Endothelial cell (in vitro differentiated cells): Measurements from ENCODE around the gene SMIM20. TPM values are rescaled to one million over a fixed set of nuclear protein-coding genes. Genes with fewer than 3 reads are reported as not detected.

Experiments used
- DNase-seq: peaks from one replicate; pipeline ENCODE4 v3.0.0; 2021; ENCODE audit warnings: low spot score
- H3K27ac Mint-ChIP-seq: one replicate; pipeline ENCODE4 v1.8.0; 2021; ENCODE audit warnings: mixed read lengths, inconsistent platforms; ENCODE audit not compliant: unreplicated experiment
- H3K27me3 Mint-ChIP-seq: one replicate; pipeline ENCODE4 v1.8.0; 2021; ENCODE audit warnings: mild to moderate bottlenecking, moderate library complexity, mixed read lengths, inconsistent platforms; ENCODE audit not compliant: unreplicated experiment
- H3K36me3 Mint-ChIP-seq: one replicate; pipeline ENCODE4 v1.8.0; 2021; ENCODE audit warnings: mild to moderate bottlenecking, low read depth, mixed read lengths, inconsistent platforms; ENCODE audit not compliant: unreplicated experiment
- H3K4me1 Mint-ChIP-seq: one replicate; pipeline ENCODE4 v1.8.0; 2021; ENCODE audit warnings: mild to moderate bottlenecking, mixed read lengths, inconsistent platforms; ENCODE audit not compliant: unreplicated experiment
- H3K4me3 Mint-ChIP-seq: one replicate; pipeline ENCODE4 v1.8.0; 2021; ENCODE audit warnings: mild to moderate bottlenecking, mixed read lengths, inconsistent platforms; ENCODE audit not compliant: unreplicated experiment
- H3K9me3 Mint-ChIP-seq: one replicate; pipeline ENCODE4 v1.8.0; 2021; ENCODE audit warnings: mixed read lengths, inconsistent platforms; ENCODE audit not compliant: unreplicated experiment
- total RNA-seq: library from RNA; stranded (reverse); fragmentation: NEBNext Ultra II Directional; extraction: Animal tissue kit (Norgen Biotek cat#: 25700); gene quantifications from one replicate; pipeline ENCODE4 v1.2.1, GENCODE V29; 2021; ENCODE audit not compliant: unreplicated experiment
- TF ChIP-seq, protein P1 (sequence below): fragments of 200-600 bp; sonication (generic); IDR thresholded peaks from one replicate; pipeline ENCODE4 v1.5.0; 2021; ENCODE audit warnings: antibody characterized with exemption; ENCODE audit not compliant: unreplicated experiment

Gene SMIM20
- total RNA-seq, 1 donor from 2014 or later: 22.5 TPM

DNA sequence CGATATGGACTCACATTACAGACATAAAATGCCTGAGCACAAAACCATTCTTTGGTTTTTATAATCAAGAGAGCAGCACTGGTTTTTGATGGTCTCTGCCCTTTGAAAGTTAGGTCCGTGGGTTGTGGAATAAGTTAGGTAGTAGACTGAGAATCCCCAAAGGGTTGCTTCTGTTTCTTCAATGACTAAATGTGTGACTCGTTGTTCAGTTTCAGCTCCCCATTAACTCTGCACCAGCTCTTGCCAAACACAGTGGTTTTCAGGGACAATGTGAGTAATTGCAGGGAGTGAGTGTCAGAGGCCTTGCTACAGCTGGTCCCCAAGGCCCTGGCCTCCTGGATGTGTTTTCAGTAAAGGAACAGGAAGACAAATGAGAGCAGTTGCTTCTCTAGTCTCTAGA, 24.8 kb downstream of the SMIM20 start:
- Mint-ChIP-seq H3K27ac (no peak overlapping the region), H3K36me3 (no peaks in the 10 kb centered on the region), H3K4me3 (no peak overlapping the region), H3K27me3 (no peaks in the 10 kb centered on the region), H3K9me3 (no peaks in the 10 kb centered on the region), H3K4me1 (peaks cover 3% of the 10 kb centered on the region)
- DNase-seq: no peak
- TF ChIP-seq, protein P1, sequence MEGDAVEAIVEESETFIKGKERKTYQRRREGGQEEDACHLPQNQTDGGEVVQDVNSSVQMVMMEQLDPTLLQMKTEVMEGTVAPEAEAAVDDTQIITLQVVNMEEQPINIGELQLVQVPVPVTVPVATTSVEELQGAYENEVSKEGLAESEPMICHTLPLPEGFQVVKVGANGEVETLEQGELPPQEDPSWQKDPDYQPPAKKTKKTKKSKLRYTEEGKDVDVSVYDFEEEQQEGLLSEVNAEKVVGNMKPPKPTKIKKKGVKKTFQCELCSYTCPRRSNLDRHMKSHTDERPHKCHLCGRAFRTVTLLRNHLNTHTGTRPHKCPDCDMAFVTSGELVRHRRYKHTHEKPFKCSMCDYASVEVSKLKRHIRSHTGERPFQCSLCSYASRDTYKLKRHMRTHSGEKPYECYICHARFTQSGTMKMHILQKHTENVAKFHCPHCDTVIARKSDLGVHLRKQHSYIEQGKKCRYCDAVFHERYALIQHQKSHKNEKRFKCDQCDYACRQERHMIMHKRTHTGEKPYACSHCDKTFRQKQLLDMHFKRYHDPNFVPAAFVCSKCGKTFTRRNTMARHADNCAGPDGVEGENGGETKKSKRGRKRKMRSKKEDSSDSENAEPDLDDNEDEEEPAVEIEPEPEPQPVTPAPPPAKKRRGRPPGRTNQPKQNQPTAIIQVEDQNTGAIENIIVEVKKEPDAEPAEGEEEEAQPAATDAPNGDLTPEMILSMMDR: no peak

GRCh38 chr4:25939330-25939729, 25.3 kb downstream of the SMIM20 start:
- DNase-seq: no peak
- Mint-ChIP-seq H3K4me1 (peaks cover 3% of the 10 kb centered on the region), H3K27ac (no peak overlapping the region)

GRCh38 chr4:25941457-25942221, 27.6 kb downstream of the SMIM20 start:
- Mint-ChIP-seq H3K4me3 (no peak overlapping the region), H3K27me3 (no peaks in the 10 kb centered on the region), H3K9me3 (no peaks in the 10 kb centered on the region), H3K27ac (no peak overlapping the region), H3K36me3 (no peaks in the 10 kb centered on the region), H3K4me1 (peaks cover 3% of the 10 kb centered on the region)
- DNase-seq: no peak
- TF ChIP-seq, protein P1: no peak

More at GRCh38 chr4:25939330-25939729, 25.3 kb downstream of the SMIM20 start:
- TF ChIP-seq, protein P1: no peak
- no peak overlapping the region for H3K4me3 Mint-ChIP-seq
- H3K9me3 Mint-ChIP-seq: no peaks in the 10 kb centered on the region
- H3K27me3 Mint-ChIP-seq: no peaks in the 10 kb centered on the region
- no peaks in the 10 kb centered on the region for H3K36me3 Mint-ChIP-seq

DNA sequence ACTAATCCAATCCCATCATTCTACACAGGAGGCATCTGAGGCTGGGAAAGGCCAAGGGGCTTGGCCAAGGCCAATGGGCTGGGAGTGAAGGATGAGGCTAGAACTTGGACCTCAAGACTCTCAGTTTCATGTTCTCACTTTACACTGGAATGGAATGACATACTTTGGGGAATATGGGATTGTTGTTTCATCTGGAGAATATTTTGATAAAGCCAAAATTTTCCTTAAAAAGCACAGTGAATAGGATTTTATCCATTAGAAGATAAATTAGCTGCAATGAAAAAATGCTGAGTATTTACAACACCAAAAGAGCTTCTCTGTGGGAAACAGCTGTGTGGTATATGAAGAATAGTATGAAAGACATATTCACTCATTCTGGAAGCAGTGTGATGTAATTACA, 29.3 kb downstream of the SMIM20 start:
- no peak for DNase-seq
- Mint-ChIP-seq H3K36me3 (no peaks in the 10 kb centered on the region), H3K9me3 (no peaks in the 10 kb centered on the region), H3K27ac (no peak overlapping the region), H3K4me3 (no peak overlapping the region), H3K4me1 (peaks cover 3% of the 10 kb centered on the region), H3K27me3 (no peaks in the 10 kb centered on the region)
- TF ChIP-seq, protein P1: no peak

DNA sequence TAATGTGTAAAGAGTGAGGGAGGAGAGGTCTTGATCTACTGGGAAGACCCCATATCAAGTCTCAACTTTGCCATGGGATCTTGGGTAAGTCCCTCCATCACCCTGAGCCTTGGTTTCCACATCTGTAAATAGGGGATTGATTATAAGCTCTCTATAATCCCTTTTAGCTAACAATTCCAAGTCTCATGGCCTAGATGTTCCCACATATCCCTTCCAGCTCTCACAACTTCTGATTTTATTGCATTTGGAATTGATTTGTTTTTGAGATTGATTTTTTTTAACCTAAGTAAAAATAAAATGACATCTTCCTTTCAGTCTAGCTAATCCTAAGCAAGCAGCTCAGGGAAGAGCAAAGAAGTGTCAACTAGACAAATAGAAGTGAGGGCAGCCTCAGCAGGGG, 29.8 kb downstream of the SMIM20 start:
- Mint-ChIP-seq H3K4me3 (no peak overlapping the region), H3K4me1 (peaks cover 3% of the 10 kb centered on the region), H3K36me3 (no peaks in the 10 kb centered on the region), H3K9me3 (no peaks in the 10 kb centered on the region), H3K27me3 (no peaks in the 10 kb centered on the region), H3K27ac (no peak overlapping the region)
- DNase-seq: no peak
- TF ChIP-seq, protein P1: no peak
